Measurements from ENCODE around the gene HNRNPAB. TPM values are rescaled to one million over a fixed set of nuclear protein-coding genes. Genes with fewer than 3 reads are reported as not detected.

HNRNPAB gene
- total and polyA plus RNA-seq, 9 of the 15 experiments (the other 6 are each of a cell fraction or from before 2014, with no cell fraction given) = 34.6 to 425 (median 236) TPM

- TF ChIP-seq ZMIZ1 (IDR thresholded peaks at IDR 0.05; ENCODE audit: low read depth in 2 of 2, low read length in 2 of 2) (0 out of 4 replicates have a peak, but pooled peaks of 1 of the 2 experiments have one; percentile 51), JUN (IDR thresholded peaks at IDR 0.05; ENCODE audit: borderline replicate concordance, low read depth, low read length) (peak; percentile 22; the same call in 1 of the 2 replicates), JUN (CRISPR knock-in tag; IDR thresholded peaks at IDR 0.05; ENCODE audit: borderline replicate concordance) (peak; percentile 76; the same call in 1 of the 2 replicates), CHAMP1 (IDR thresholded peaks at IDR 0.05) (no peak), CREB3 (tag; conservative IDR thresholded peaks at IDR 0.05; ENCODE audit: low read depth) (no peak), KAT8 (IDR thresholded peaks at IDR 0.05; ENCODE audit: low read depth) (no peak), AFF1 (IDR thresholded peaks at IDR 0.05; ENCODE audit: low read depth in 1 of 2, partially characterized antibody in 2 of 2) (no peak), ZNF280B (CRISPR knock-in tag; IDR thresholded peaks at IDR 0.05) (no peak), TAF7 (tag; IDR thresholded peaks at IDR 0.05) (peak; percentile 76), DPF2 (IDR thresholded peaks at IDR 0.05) (no peak), TCF7L2 (IDR thresholded peaks at IDR 0.05; ENCODE audit: low read depth, low read length) (no peak), ZNF121 (CRISPR knock-in tag; conservative IDR thresholded peaks at IDR 0.05) (no peak), ZNF445 (CRISPR knock-in tag; IDR thresholded peaks at IDR 0.05; ENCODE audit: low read depth) (no peak), MXI1 (IDR thresholded peaks at IDR 0.05; ENCODE audit: low read depth, low read length) (peak; percentile 61; the same call in 1 of the 2 replicates)
These were observed at the start of gene HNRNPAB (continued) for GRCh38 chr5:178204182-178204934.

Measured in K562 (cell line).